Activated CD4-positive, alpha-beta T cell treated with anti-CD3 and anti-CD28 coated beads, Interleukin-2, amount 50 U/mL, for 24 hours (primary cell): ENCODE data around the gene CEP128.

Experiments
- DNase-seq, 2 donors: peaks; one replicate each; pipeline ENCODE4 v3.0.0-alpha.2; 2020; ENCODE audit warnings: low read depth in 1 of 2, low spot score in 1 of 2

The CEP128 gene

DNA sequence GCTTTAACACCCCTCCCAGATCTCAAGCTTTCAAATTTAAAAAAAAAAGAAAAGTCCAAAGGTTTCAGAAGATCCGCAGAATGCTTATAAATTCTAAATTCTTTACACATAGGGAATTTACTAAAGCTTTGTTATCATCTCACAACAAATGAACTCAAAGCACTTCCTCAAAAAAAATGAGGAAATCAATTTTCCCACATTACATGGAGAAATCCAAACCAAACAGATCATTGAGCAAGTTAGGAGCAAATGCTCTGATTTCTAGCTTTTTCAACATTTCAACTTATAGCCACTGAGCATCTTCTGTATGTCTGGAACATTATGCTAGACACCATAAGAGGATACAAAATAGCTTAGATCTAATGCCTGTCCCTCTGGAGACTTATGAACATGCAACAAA is 161.0 kb downstream of the CEP128 start:
- DNase-seq = no peak

DNA sequence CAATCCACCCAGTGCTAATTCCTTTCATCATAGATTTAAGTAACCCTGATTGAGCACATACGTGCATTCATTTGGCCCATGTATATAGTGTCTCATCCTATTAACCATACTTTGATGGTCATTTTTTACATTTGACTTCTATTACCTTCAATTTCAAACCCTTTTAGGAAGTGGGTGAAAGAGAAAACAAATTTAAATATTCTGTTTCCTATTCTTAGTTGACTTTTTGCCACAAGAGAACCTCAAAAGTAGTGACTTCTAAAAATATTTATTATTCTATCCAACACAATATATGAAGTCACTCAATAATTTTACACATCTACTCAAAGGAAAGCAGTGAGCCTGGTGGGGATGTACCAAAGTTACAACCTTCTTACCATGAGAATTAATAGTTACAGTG is 164.9 kb downstream of the CEP128 start:
- no peak for DNase-seq

DNA sequence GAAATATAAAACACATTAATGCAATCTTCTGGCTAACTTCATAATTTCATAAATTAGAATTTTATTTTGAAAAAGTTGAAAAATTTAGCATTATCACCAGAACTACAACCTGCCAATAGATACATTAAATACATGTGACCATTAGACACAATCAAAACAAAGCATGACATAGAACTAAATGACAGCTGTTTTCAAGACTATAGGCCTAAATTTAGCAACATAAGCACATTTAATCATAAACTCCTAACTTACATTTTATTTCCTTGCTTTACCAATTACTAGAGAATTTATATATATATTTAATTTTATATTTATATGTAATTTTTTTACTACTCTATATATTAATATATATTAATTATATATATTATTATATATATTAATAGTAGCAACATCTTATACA is 165.4 kb downstream of the CEP128 start:
- DNase-seq = no peak

DNA sequence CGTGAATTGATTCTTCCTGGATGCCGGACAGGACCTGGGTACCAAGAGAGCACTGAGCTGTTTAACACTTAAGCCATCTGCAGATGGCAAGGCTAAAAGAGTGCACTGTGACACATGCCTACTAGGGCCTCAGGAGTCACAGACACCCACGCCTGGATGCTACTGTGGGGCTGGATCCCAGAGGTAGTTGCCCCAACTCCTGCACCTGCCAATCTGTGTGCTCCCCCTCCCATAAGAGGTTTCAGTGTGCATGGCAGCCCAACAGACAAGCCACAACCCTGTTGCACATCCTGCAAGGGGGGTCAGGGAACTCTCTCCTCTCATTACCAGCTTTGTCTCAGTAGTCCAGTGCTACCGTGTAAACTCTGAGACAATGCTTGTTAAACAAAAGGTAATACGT is 169.0 kb downstream of the CEP128 start:
- DNase-seq = no peak

DNA sequence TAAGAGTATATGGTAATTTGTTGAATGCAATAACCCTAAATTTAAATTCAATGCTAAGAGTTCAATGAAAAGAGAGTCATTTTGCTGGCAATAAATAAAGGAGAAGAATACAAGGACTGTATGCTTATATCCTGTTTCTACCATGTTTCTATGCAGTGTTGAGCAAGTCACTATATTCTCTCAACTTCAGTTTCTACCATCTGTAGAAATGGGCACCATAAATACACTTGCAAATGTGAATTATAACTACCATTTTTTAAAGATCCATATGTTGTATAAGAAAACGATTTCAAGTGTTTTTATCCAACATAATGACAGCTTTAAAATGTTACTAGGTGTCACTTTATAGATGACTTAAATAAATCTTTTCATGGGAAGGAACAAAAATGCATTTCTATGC is 170.3 kb downstream of the CEP128 start:
- DNase-seq = no peak

DNA sequence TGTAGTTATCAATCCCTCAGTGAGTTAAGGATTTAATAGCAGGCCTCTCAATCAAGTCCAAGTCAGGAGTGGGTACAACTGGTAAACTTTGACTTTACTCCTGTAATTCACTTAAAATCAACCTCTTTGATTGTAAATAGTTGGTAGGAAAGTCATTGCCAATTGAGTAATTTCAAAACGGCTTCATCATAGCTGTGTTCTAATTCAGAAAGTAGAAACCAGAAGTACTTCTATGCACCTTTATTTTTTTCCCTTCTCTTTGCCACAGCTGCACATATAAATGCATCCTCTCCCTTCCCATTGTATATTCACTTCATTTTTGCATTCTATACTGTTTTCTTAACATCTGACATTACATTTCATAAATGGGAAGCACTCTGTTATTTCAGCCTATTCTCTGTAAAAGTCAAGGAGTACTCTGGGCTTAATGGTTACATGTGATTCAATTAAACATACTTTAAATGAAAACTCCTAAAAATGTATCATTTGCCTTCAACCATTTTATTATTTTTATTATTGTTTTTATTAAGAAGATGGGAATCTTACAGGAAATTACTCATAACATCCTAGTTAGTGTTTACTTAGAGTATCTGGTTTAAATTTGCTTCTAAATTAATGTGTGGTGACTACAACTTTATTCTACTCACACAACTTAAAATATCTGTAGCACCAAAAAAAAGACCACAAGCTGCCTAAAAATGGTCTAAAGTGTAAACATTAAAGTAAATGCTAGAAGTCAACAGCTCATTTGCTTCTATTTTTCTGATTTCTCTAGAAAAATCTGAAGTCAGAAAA is 171.2 kb downstream of the CEP128 start:
- DNase-seq = no peak

DNA sequence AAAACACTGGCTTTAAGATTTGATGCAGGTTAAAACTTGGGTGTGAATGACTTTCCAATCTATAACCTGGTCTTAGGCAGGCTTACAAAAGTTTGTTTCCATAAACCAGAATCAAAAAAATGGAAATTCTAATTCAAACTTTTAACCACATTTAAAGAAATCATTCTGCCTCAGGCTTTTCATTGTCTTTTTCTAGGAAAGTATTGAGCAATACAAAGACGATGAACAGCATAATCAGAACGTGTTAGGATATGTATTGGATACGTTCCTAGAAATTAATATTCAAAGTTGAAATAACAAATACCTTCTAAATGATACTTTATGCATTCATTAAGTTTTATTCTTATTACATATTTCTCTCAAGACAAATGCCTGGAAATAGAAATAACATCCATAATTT is 172.9 kb downstream of the CEP128 start:
- no peak for DNase-seq

DNA sequence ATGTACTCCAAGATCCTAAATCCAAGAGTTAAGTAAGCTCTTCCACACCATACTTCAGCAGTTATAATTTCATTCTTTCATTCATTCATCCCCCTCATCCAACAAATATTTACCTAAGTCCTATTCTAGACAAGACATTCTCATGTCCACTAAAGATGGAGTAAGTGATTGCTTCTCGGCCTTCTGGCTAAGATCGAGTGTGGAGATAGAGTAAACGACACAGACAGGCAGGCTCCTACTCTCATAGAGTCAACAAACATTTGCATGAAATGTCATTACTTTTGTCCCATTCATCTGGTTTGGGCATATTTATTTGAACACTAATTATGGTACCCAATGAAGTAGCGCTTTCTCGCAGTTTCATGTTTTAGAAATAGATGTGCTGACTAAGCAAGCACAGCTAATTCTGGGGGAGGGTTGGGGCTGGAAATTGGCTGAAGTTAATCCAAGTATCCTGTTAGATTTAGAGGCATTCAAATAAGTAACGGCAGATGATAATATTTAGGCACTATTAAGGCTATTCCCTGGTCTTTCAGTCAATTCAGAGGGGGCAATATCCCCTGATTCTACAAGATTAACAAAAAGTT is 176.5 kb downstream of the CEP128 start:
- no peak for DNase-seq

DNA sequence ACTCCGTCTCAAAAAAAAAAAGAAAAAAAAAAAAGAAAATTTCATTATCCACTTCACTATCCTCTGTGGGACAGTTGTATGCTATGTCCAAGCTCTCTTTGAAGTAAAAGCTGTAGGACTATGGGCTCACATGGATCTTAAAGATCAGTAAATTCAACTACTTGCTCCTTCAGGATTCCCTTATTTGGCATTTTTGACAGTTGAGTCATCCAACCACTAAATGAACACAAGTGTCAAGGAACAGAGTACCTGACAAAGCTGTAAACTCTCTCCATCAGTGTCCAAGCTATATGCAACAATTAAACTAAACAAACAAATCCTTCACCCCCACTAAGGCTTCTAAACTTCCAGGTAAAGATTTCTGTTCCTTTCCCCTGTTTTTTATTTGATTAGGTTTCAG is 177.0 kb downstream of the CEP128 start:
- no peak for DNase-seq

DNA sequence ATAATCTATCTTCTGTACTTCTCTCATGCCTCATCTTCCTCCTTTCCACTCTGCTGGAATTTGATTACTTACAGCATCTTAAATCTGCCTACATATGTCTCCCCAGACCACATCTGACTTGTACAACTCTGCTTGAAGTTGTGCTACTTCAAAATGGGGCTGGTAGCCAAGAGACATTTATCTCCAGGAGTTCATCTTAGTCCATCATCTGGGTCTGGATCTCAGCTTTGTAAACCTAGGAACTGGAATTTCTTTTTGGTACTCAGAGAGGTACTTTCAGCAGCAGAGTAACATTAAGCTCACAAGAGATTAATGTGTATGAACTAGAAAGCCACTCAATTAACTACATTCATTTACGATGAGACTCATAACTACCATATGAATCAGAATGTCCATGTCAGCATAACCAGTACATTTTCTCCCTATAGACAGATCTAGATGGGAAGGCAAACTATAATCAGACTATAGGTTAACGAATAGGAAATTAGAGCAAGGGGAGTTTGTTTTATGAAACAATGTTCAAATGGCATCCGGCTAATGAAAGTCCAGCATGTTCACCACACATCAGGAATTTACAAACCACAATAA is 178.8 kb downstream of the CEP128 start:
- DNase-seq = no peak

DNA sequence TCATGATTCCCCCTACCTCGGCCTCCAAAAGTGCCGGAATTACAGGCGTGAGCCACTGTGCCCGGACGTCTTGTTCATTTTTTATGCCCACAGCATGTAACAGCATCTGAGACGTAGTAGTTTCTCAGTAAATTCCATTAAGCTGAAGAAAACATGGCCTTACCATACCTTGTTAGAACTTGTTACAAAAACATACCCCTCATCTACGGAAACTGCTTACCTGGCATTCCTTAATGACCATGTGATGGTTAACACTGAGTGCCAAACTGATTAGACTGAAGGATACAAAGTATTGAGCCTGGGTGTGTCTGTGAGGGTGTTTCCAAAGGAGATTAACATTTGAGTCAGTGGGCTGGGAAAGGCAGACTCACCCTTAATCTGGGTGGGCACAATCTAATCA is 186.8 kb downstream of the CEP128 start:
- DNase-seq = no peak

DNA sequence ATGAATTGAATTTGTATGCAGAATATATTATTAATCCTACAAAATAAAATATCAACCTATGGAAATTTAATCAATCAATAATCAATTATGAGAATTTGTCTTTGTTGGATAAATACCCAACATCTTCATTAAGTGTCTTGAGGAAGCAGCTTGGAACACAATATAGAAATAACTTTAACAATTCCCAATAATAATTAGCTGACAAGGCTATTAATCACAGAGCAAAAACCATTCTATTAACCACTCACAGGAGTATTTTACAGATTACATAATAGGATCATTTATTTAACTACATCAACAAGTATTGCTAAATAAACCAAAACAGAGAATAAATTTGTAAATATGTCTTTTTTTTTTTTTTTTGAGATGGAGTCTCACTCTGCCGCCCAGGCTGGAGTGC is 190.3 kb downstream of the CEP128 start:
- DNase-seq = no peak

DNA sequence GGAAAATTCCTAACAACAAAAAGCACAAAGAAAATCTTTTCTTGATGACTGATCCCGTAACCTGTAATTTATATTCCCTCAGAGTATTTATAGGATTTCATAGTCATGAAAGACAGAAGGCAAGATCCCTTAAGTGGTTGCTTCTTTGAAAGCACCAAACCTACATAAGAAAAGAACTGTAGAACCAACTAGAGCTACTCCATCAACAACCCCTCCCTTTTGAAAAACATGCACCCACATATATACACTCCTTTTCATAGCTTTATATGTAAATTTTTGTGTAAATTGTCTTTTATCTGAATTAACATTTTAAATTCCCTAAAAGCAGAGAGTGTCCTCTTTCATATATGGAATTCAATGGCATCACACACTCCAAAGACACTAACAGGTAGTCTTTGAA is 215.3 kb downstream of the CEP128 start:
- no peak for DNase-seq

DNA sequence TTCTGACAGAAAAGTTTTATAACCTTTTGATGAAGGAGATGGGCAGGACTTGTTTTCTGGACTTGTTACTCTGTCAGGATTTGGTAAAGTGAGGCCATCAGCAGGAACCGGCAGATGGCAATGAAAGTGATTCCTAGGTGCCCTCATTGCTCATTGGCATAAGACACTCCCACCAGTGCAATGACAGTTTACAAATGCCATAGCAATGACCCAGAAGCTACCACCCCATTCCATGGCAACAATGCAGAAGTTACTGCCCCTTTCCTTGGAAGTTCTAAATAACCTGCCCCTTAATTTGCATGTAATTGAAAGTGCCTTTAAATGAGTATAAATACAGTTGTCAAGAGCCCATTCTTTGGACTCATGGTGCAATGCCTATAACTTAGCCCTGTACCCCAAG is 222.6 kb downstream of the CEP128 start:
- DNase-seq = no peak

DNA sequence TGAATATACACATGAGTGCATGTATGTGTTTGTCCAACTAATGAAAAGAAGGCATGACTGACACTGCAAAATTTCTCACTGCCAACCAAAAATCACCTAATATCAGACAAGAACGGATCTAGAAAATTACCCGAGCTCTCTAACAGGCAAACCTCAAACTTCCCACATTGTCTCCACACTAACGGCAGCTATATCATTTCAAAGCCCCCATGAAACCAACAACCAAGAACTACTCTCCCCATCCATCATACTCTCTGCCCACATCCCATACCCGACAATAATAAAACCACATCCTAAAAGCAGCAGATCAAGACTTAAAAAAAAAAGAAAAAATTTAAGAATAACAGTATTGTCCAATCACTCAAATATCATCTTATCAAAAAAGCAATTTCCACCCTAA is 227.1 kb downstream of the CEP128 start:
- DNase-seq = no peak

DNA sequence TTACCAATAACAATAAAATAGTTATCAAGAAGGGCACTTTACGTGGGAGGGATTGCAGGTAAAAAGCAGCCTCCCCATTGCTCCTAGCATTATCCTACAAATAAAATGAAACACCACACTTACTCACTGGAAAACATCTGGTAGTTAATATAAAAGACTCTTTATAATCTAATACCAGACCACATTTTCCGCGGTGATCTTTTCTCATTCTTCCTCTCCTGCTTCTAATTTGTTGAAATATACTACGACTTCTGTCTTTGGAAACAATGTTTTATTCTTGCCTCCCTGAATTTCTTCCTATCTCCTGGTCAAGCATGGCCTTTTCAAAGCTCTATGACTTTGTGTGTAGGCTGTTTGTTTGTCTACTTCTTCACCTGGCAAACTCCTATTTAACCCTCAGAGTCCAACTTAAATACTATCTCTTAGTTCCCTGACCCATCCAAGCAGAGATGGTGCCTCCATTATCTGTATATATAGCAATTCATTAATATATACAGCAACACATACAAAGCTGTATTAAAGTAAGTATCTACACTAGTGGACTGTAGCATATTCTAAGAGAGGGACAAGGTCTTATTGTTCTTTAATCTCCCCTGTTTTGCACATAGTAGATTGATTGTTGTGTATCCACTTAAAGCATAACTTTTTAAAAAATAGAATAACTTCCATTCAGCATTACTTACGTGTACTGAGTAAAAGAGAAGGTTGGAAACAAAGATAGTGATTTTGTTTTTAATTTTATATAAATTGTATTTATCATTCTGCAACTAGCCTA is 228.3 kb downstream of the CEP128 start:
- no peak for DNase-seq

DNA sequence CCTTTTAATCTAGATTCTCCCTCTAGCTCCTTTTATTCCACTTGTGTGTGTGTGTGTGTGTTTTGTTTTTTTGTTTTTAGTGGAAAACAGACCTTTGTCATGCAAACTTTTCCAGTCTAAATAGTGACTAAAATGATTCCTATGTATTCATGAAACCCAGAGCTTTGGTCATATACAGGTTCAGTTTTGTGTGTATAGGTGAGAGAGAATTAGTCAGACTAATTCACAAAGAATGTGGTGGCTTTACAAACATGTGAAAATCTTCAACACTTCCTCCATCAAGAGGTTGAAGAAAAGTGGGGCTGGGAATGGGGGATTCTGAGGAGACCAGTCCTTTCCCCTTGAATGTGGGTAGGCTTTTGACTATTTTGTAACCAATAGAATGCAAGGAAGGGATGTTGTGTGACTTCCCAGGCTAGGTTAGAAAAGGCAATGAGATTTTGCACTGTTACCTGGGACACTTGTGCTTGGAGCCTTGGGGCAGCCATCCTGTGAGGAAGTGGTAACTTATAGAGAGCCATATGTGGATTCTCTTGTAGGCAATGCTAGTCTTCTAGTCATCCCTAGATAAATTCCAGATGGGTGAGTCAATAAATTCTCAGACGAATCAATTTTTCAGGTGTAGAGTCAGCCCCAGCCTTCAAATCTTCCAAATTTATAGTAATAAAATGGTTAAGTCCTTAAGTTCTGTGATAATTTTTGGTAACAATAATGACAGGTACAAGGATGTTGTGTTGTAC is 236.1 kb downstream of the CEP128 start:
- no peak for DNase-seq

DNA sequence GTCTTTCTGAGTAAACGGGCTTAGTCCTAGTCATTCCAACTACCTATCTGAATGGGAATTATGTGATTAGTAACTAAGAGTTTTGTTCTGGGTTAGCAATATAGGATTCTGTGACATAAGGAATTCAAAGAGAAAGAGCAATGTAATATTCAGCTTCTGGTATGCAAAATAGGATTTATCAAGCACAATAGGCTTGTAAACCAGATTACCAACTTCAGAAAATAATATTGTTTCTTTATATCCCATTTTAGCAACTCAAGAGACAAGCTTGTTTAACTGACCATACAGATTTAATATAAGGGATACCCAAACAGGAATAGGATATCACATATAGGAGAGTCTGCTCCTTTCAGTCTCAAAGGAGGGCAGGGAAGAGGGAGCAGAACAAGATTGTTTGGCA is 240.9 kb downstream of the CEP128 start:
- DNase-seq = no peak

DNA sequence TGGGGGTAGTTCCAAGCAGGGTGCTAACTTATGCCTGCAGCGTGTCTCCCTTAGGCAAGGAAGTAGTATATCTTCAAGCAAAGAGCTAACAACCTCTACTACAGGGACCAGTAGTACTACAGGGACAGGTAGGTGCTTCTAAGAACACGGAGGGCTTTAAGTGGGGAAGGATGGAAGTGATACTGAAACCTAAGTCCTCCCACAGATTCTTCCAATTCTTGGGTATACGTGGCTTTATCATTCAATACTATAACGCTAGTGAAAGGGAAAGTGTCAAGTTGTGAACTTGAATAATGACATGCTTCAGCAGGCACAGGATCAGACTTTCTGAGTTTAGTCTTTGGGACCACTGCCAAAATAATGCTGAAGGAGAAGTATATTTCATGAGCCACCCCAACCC is 241.7 kb downstream of the CEP128 start:
- DNase-seq = no peak

DNA sequence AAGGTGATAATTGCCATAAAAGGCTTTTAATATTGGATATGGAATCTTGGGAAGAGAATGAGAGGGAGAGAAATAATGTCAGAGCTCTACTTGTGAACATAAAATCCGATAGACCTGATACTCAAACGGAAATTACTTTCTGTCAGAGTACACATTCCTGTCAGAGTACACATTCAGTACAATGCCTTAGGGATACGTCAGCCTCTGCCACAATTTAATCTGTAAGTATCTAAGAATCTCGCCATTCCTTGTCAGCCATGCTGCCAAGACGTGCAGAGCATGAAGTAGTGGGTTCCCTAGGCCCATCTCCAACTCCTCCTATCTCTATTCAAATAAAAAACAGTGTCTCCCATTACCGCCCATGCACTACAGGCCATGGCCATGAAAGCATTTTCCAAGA is 242.6 kb downstream of the CEP128 start:
- no peak for DNase-seq

DNA sequence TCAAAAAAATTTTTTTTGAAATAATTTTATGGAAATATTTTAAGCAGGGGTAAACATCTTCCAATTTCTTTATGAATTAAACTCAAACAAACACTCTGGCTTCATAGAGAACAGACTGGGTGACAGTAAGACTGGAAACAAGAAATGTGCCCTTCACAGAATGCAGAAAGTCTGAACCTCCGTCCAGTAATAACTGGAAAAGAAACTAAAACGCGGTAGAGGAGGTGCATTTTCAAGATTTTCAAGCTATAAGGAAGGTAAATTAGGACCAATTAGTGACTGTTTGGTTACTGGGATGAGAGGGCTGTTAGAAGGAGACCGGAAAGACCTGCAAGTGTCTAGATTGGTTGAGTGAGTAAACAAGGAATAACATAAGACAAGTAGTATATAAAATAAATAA is 245.7 kb downstream of the CEP128 start:
- no peak for DNase-seq
